LoVo (cell line): Measurements from ENCODE around the gene MEIKIN.

Experiments used
- DNase-seq: peaks from one replicate; pipeline ENCODE4 v3.0.0-alpha.2; 2016; ENCODE audit warnings: low spot score

The MEIKIN gene

DNA sequence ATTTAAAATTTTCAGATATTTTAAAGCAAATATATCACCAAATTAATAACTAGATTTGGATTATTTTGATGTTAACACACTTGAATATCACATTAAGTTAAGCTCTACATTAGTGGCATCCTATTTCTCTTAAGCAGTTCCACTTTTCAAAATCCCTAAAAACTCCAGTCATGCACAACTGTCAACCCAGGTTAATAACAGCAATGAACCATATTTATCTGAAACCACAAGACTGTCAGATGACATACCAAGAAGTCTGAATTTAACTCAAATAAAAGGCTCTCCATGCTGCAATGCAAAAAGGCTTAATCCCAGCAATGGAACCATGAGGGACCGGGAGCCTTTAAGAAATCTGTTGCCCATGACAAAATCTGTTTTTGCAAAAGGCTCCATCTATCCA, 176.1 kb downstream of the MEIKIN start:
- no peak for DNase-seq

DNA sequence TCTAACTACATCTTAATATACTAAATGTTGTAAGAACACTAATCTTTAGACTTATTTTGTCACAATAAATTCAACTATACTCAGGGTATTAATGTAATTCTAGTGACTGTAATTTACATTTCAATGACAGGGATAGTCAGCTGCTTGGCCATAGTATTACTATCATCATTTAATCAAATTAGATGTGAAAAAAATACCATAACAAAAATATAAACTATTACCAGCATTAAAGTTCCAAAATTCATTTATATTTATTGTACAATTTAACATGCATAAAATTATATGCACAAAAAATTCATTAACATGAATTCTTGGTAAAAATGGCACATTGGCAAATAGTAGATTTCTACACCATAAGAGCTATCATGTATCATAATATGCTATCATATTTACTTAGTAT, 177.6 kb downstream of the MEIKIN start:
- no peak for DNase-seq

DNA sequence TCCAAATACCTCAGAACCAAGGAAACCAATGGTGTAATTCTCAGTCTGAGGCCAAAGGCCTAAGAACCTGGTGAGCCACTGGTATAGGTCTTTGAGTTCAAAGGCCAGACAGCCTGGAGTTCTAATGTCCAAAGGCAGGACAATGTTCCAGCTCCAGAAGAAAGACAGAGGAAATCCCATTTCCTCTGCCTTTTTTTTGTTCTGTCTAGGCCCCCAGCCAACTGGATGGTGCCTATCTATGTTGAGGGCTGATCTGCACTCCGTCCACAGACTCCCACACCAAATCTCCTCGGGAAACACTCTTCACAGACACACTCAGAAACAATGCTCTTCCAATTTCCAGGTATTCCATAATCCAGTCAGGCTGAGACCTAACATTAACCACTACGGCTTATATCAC, 178.8 kb downstream of the MEIKIN start:
- no peak for DNase-seq

GRCh38 chr5:131765261-131765660, 180.2 kb downstream of the MEIKIN start:
- no peak for DNase-seq

DNA sequence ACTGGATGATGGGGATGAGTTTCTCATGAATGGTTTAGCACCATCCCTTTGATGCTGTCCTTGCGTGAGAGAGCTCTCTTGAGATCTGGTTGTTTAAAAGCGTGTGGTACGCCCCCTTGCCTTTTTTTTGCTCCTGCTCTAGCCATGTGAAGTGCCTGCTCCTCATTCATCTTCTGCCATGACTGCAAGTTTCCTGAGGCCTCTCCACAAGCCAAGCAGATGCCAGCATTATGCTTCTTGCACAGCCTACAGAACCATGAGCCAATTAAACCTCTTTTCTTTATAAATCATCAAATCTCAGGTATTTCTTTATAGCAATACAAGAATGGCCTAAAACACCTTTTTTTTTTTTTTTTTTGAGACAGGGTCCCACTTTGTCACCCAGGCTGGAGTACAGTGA, 181.5 kb downstream of the MEIKIN start:
- DNase-seq: no peak

DNA sequence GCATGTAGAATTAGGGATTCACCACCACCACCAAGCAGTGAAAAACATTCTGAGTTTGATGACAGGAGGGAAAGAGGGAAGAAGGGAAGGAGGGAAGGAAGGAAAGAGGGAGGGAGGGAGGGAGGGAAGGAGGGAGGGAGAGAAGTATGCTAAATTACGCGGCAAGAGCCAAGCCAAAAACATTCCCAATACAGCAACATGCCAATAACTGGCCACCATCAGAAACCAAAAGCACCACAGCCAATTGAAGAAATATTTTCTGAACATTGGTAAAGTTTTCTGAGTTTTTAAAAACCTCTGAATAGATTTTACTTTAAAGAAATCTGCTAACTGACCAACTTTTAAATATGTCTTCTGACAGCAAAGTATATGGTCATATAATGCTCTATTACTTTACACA, 184.7 kb downstream of the MEIKIN start:
- no peak for DNase-seq

DNA sequence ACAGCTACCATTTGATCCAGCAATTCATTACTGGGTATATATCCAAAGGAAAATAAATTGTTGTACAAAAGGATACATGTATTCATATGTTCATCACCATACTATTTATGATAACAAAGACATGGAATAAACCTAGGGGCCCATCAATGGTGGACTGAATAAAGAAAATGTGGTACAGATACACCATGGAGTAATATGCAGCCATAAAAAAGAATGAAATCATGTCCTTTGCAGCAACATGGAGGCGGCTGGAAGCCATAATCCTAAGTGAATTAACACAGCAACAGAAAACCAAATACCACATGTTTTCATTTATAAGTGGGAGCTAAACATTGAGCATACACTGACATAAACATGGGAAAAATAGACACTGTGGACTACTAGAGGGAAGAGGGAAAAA, 185.8 kb downstream of the MEIKIN start:
- DNase-seq: no peak

DNA sequence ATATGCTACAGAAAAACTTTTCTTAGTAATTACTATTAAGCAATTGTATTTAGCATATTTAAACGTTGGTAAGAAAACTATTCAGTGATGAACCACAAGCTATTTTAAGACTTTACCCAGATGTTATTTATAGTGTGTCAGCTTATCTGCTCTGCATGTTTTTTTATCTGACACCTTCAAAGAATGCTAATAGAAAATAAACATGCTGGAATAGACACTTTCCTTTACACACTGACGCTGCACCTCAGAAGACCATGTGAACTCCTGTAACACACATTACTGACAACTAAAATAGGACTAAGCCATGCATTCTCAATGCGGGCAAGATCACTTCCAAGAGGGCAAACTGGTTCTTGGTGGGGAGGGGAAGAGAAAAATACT, 187.0 kb downstream of the MEIKIN start:
- no peak for DNase-seq

DNA sequence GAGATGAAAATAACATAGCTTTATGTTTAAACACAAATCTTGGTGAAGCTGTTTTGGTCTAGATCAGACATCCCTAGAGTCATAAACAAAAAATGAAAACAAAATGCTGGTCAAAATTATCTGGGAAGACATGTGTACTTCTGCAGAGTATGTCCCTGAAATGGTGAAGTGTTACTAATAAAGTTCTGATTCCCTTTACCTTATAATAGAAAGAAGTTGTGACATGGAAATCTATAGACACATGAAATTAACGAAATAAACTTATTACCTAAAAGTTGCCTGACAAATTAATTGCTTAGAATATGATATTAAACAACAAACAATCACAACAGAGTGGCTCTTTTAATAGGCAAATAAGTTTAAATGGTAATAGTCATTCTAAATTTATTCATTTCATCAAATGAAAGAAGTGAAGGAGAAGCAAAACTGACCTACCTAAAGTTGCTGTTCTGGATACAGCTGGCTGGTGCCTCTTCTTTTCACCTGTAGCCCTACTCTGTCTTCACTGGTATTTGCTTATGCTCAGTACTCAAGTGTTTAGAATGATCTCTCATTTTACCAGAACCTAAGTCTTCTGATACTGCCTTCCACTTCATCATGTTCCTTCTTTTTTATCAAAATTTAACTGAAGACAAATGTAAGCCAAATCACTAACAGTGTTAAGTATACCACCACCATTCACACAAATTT, 187.5 kb downstream of the MEIKIN start:
- DNase-seq: no peak
